Skeletal muscle cell (primary cell): Measurements from ENCODE around the gene R3HCC1L.
"Not testable (repeated sequence)": the region's sequence is repeated elsewhere in the genome, so short reads cannot be mapped to it uniquely, and the experiment has no call there.

Source experiments
- DNase-seq: peaks from one replicate; pipeline ENCODE4 v3.0.0-alpha.2; 2010; ENCODE audit warnings: low read depth
- H3K4me3 ChIP-seq: 2 replicates; pipeline ENCODE4 v1.5.1; 2011; ENCODE audit warnings: low read depth, mild to moderate bottlenecking, control low read depth, low read length, moderate library complexity

Gene R3HCC1L

GRCh38 chr10:98217801-98218200 is 83.3 kb downstream of the R3HCC1L start:
- no peak overlapping the region for H3K4me3 ChIP-seq
- no peak for DNase-seq

GRCh38 chr10:98223874-98224273 is 89.4 kb downstream of the R3HCC1L start:
- no peak for DNase-seq
- H3K4me3 ChIP-seq: no peak overlapping the region

GRCh38 chr10:98224509-98224908 is 90.1 kb downstream of the R3HCC1L start:
- H3K4me3 ChIP-seq: no peak overlapping the region
- no peak for DNase-seq

GRCh38 chr10:98224996-98225395 is 90.5 kb downstream of the R3HCC1L start:
- no peak for DNase-seq
- no peak overlapping the region for H3K4me3 ChIP-seq

GRCh38 chr10:98226508-98227144 is 92.2 kb downstream of the R3HCC1L start:
- H3K4me3 ChIP-seq: no peak overlapping the region
- no peak for DNase-seq

- H3K4me3 ChIP-seq, DNase-seq: not testable (repeated sequence)
Observed at GRCh38 chr10:98227713-98228112, 93.3 kb downstream of the R3HCC1L start.

GRCh38 chr10:98228266-98228665 is 93.8 kb downstream of the R3HCC1L start:
- not testable (repeated sequence) for H3K4me3 ChIP-seq, DNase-seq

- no peak for DNase-seq
- H3K4me3 ChIP-seq: no peak overlapping the region
Observed at GRCh38 chr10:98231417-98231816, 97.0 kb downstream of the R3HCC1L start.

GRCh38 chr10:98235846-98236245 is 101.4 kb downstream of the R3HCC1L start:
- no peak overlapping the region for H3K4me3 ChIP-seq
- no peak for DNase-seq

GRCh38 chr10:98236862-98237261 is 102.4 kb downstream of the R3HCC1L start:
- DNase-seq: no peak

GRCh38 chr10:98238391-98238790 is 103.9 kb downstream of the R3HCC1L start:
- no peak for DNase-seq
- H3K4me3 ChIP-seq: no peak overlapping the region

More at GRCh38 chr10:98236862-98237261, 102.4 kb downstream of the R3HCC1L start:
- H3K4me3 ChIP-seq: no peak overlapping the region

GRCh38 chr10:98240524-98240923 is 106.1 kb downstream of the R3HCC1L start:
- no peak for DNase-seq
- no peak overlapping the region for H3K4me3 ChIP-seq

GRCh38 chr10:98242823-98243222 is 108.4 kb downstream of the R3HCC1L start:
- no peak for DNase-seq
- H3K4me3 ChIP-seq: no peak overlapping the region

- no peak overlapping the region for H3K4me3 ChIP-seq
- DNase-seq: no peak
Observed at GRCh38 chr10:98244141-98244540, 109.7 kb downstream of the R3HCC1L start.

GRCh38 chr10:98244586-98244985 is 110.1 kb downstream of the R3HCC1L start:
- H3K4me3 ChIP-seq: no peak overlapping the region
- no peak for DNase-seq

- peak; percentile 42 for DNase-seq
Observed at GRCh38 chr10:98246911-98247805, 112.7 kb downstream of the R3HCC1L start.

GRCh38 chr10:98248018-98248417 is 113.6 kb downstream of the R3HCC1L start:
- DNase-seq: no peak
- H3K4me3 ChIP-seq: no peak overlapping the region

More at GRCh38 chr10:98246911-98247805, 112.7 kb downstream of the R3HCC1L start:
- no peak overlapping the region for H3K4me3 ChIP-seq

GRCh38 chr10:98249134-98249533 is 114.7 kb downstream of the R3HCC1L start:
- DNase-seq: no peak
- no peak overlapping the region for H3K4me3 ChIP-seq

GRCh38 chr10:98251399-98251798 is 116.9 kb downstream of the R3HCC1L start:
- no peak for DNase-seq
- H3K4me3 ChIP-seq: no peak overlapping the region

GRCh38 chr10:98252464-98252863 is 118.0 kb downstream of the R3HCC1L start:
- no peak overlapping the region for H3K4me3 ChIP-seq
- no peak for DNase-seq

GRCh38 chr10:98253499-98253898 is 119.0 kb downstream of the R3HCC1L start:
- DNase-seq: no peak
- H3K4me3 ChIP-seq: no peak overlapping the region
